HepG2 (cell line): ENCODE measurements around the gene SAPCD2. TPM values are rescaled to one million over a fixed set of nuclear protein-coding genes. Genes with fewer than 3 reads are reported as not detected.

Source experiments
- ATAC-seq: fragments of 200-7000 bp; cut with Tn5 transposase; 3 replicates; pipeline ENCODE4 v1.9.1; 2020; ENCODE audit warnings: mild to moderate bottlenecking, moderate library complexity
- BruUV-seq: library from RNA; stranded (reverse); fragments of 400-500 nt; replicated peaks from 2 replicates; lab custom pipeline; 2021; lab: Mats Ljungman, UMichigan
- CTCF ChIA-PET: fragments of 300-600 bp; formaldehyde crosslinking; extraction: SDS; loops from one replicate; lab custom pipeline; 2021; ENCODE audit warnings: low total read pairs, inconsistent platforms, low intra/inter-chr PET ratio; lab: Yijun Ruan, JAX
- POLR2A ChIA-PET: fragments of 350-600 bp; sonication (Branson Sonifier 250); formaldehyde crosslinking; loops from one replicate; lab custom pipeline; 2020; ENCODE audit warnings: antibody characterized with exemption, inconsistent platforms; lab: Yijun Ruan, JAX
- DNase-seq: peaks from one replicate; pipeline ENCODE4 v3.0.0-alpha.2; 2015; ENCODE audit warnings: low spot score
- FAIRE-seq: peaks from 3 replicates; lab custom pipeline; 2011; peaks lifted over from hg19 to GRCh38; lab: Jason Lieb, UNC
- H2AFZ ChIP-seq: one replicate; pipeline ENCODE4 v1.6.1; 2011; ENCODE audit warnings: low read length, inconsistent platforms
- H3K27ac ChIP-seq: fragments of 300-600 bp; 3 replicates; pipeline ENCODE4 v1.8.0; 2011; ENCODE audit warnings: mixed run types, mild to moderate bottlenecking, mixed read lengths, low read length, inconsistent platforms; ENCODE audit not compliant: insufficient read depth; ENCODE audit errors: extremely low read length
- H3K27me3 ChIP-seq, 2 experiments: fragments of 200-600 bp in 1 of 2; 2 replicates in 1 of 2; 3 replicates in 1 of 2; pipeline versions ENCODE4 v1.6.0 to v1.8.0; 2011; ENCODE audit warnings: low read length in 2 of 2, mild to moderate bottlenecking in 2 of 2, moderate library complexity in 2 of 2, inconsistent platforms in 1 of 2; ENCODE audit not compliant: insufficient read depth in 2 of 2, control insufficient read depth in 1 of 2
- H3K36me3 ChIP-seq, 2 experiments: fragments of 200-600 bp in 1 of 2; replicated peaks in 1 of 2; 2 replicates in 1 of 2; 3 replicates in 1 of 2; pipeline versions ENCODE4 v1.5.1 to v1.8.0; 2011; ENCODE audit warnings: low read length in 2 of 2, inconsistent platforms in 1 of 2; ENCODE audit not compliant: insufficient read depth in 2 of 2, control insufficient read depth in 1 of 2
- H3K4me1 ChIP-seq: 2 replicates; pipeline ENCODE4 v1.5.1; 2012; ENCODE audit warnings: low read length, inconsistent platforms; ENCODE audit not compliant: insufficient read depth
- H3K4me2 ChIP-seq: 2 replicates; pipeline ENCODE4 v1.6.0; 2011; ENCODE audit warnings: low read depth, low read length, inconsistent platforms
- H3K4me3 ChIP-seq, 3 experiments: fragments of 200-600 bp in 1 of 3; sonication (generic), shearing (Covaris generic) in 1 of 3; replicated peaks in 1 of 3; 2 replicates each; pipeline ENCODE4 v1.5.1; 2011 to 2016; ENCODE audit warnings: low read length in 3 of 3, inconsistent platforms in 2 of 3, low read depth in 2 of 3, mild to moderate bottlenecking in 2 of 3, control low read depth in 1 of 3, mixed read lengths in 1 of 3; ENCODE audit not compliant: insufficient read depth in 1 of 3
- H3K79me2 ChIP-seq: one replicate; pipeline ENCODE4 v1.6.1; 2011; ENCODE audit warnings: low read length, inconsistent platforms; ENCODE audit not compliant: insufficient read depth
- H3K9ac ChIP-seq: 2 replicates; pipeline ENCODE4 v1.6.0; 2011; ENCODE audit warnings: mild to moderate bottlenecking, low read depth, low read length, inconsistent platforms; ENCODE audit not compliant: insufficient read depth
- H3K9me3 ChIP-seq: 2 replicates; pipeline ENCODE4 v1.5.1; 2012; ENCODE audit warnings: mild to moderate bottlenecking, low read length
- H4K20me1 ChIP-seq: 2 replicates; pipeline ENCODE4 v1.6.0; 2011; ENCODE audit warnings: inconsistent platforms, mild to moderate bottlenecking, low read length, moderate library complexity; ENCODE audit not compliant: insufficient read depth
- ATF7-NPFF ChIP-seq: sonication (generic); formaldehyde crosslinking; IDR thresholded peaks from 2 replicates; pipeline ENCODE4 v1.8.1; 2023; ENCODE audit warnings: mild to moderate bottlenecking, low read depth, missing genetic modification reagents, moderate library complexity
- EZH2 ChIP-seq: conservative IDR thresholded peaks from 2 replicates; pipeline ENCODE4 v1.6.1; 2012; ENCODE audit warnings: mild to moderate bottlenecking, low read depth, low read length, moderate library complexity
- GPBP1L1 ChIP-seq: sonication (generic); formaldehyde crosslinking; IDR thresholded peaks from 2 replicates; pipeline ENCODE4 v1.5.0; 2020; ENCODE audit warnings: mild to moderate bottlenecking, missing genetic modification reagents
- HNRNPUL1 ChIP-seq: fragments of 200-400 bp; formaldehyde crosslinking; IDR thresholded peaks from 2 replicates; pipeline ENCODE4 v1.6.1; 2017; ENCODE audit warnings: low read depth, mild to moderate bottlenecking, low read length, moderate library complexity
- MIER2 ChIP-seq: IDR thresholded peaks from 2 replicates; pipeline ENCODE4 v1.6.1; 2016; ENCODE audit warnings: missing biosample characterization, missing genetic modification reagents
- PAWR ChIP-seq: sonication (generic); formaldehyde crosslinking; IDR thresholded peaks from 2 replicates; pipeline ENCODE4 v1.4.0; 2020; ENCODE audit warnings: missing genetic modification reagents, mild to moderate bottlenecking, borderline replicate concordance
- PHF8 ChIP-seq: sonication (generic); formaldehyde crosslinking; IDR thresholded peaks from 2 replicates; pipeline ENCODE4 v1.5.0; 2020; ENCODE audit warnings: missing genetic modification reagents
- REXO4 ChIP-seq: sonication (generic); formaldehyde crosslinking; IDR thresholded peaks from 2 replicates; pipeline ENCODE4 v1.8.0; 2022; ENCODE audit warnings: missing genetic modification reagents, mild to moderate bottlenecking, borderline replicate concordance
- RFX5 ChIP-seq: IDR thresholded peaks from 2 replicates; pipeline ENCODE4 v1.6.1; 2011; ENCODE audit warnings: low read depth, low read length, improper control_type of control experiment
- TGIF2 ChIP-seq: IDR thresholded peaks from 2 replicates; pipeline ENCODE4 v1.6.1; 2016; ENCODE audit warnings: control low read depth, missing compliant biosample characterization
- TRIM22 ChIP-seq: fragments of 450-650 bp; IDR thresholded peaks from 2 replicates; pipeline ENCODE4 v1.6.1; 2017
- ZBTB10 ChIP-seq: sonication (generic); formaldehyde crosslinking; IDR thresholded peaks from 2 replicates; pipeline ENCODE4 v1.4.0; 2020; ENCODE audit warnings: missing genetic modification reagents, borderline replicate concordance
- ZFP82 ChIP-seq: sonication (generic); formaldehyde crosslinking; IDR thresholded peaks from 2 replicates; pipeline ENCODE4 v1.5.1; 2020; ENCODE audit warnings: mild to moderate bottlenecking, missing genetic modification reagents, borderline replicate concordance
- ZNF776 ChIP-seq: sonication (generic); formaldehyde crosslinking; IDR thresholded peaks from 2 replicates; pipeline ENCODE4 v1.4.0; 2020; ENCODE audit warnings: mild to moderate bottlenecking, missing genetic modification reagents
- WGBS: methylation state at CpG from one replicate; pipeline ENCODE4 v1.1.6; 2017; ENCODE audit warnings: low lambda C conversion rate; 5-methylcytosine and 5-hydroxymethylcytosine counted together
- in situ Hi-C: cut with HindIII; loops from 2 replicates; pipeline ENCODE4 v1.10.0; 2017; ENCODE audit warnings: low pct_unique_long_range_greater_than_20kb; ENCODE audit not compliant: extremely low pct_ligation_motif_present
- intact Hi-C: fragments of 100-400 bp; cut with micrococcal nuclease; formaldehyde crosslinking; loops from one replicate; pipeline ENCODE4 v1.10.0; 2022; ENCODE audit not compliant: unreplicated experiment
- polyA plus RNA-seq, 8 experiments: library from polyadenylated mRNA; depleted of rRNA in 3 of 8; stranded (reverse) in 7 of 8; unstranded in 1 of 8; fragments of >200 nt; fragmentation: Illumina TruSeq in 4 of 8; extraction: Trizol in 4 of 8; gene quantifications; 2 replicates each; pipeline versions ENCODE4 v1.2.1 to v1.2.3, GENCODE V29; 2011 to 2016; ENCODE audit warnings: low read depth in 4 of 8, missing spikeins in 1 of 8, mixed read lengths in 1 of 8; ENCODE audit not compliant: insufficient read depth in 1 of 8
- total RNA-seq, 5 experiments: library from RNA; depleted of rRNA; stranded (reverse); fragments of >200 nt; fragmentation: Illumina TruSeq; extraction: Trizol; gene quantifications; 2 replicates each; pipeline ENCODE4 v1.2.3, GENCODE V29; 2016; ENCODE audit warnings: low read depth in 1 of 5
- TF ChIP-seq, protein P1 (sequence below): sonication (generic); formaldehyde crosslinking; IDR thresholded peaks from 2 replicates; pipeline ENCODE4 v1.5.1; 2020; ENCODE audit warnings: mild to moderate bottlenecking, moderate library complexity, missing genetic modification reagents
- TF ChIP-seq, protein P2 (sequence below): sonication (generic); formaldehyde crosslinking; IDR thresholded peaks from 2 replicates; pipeline ENCODE4 v1.5.0; 2020; ENCODE audit warnings: mild to moderate bottlenecking, missing genetic modification reagents

Gene SAPCD2
- total and polyA plus RNA-seq, 2 of the 13 experiments (the other 11 are each of a cell fraction or from before 2014, with no cell fraction given): 21.9 to 42.8 TPM

DNA sequence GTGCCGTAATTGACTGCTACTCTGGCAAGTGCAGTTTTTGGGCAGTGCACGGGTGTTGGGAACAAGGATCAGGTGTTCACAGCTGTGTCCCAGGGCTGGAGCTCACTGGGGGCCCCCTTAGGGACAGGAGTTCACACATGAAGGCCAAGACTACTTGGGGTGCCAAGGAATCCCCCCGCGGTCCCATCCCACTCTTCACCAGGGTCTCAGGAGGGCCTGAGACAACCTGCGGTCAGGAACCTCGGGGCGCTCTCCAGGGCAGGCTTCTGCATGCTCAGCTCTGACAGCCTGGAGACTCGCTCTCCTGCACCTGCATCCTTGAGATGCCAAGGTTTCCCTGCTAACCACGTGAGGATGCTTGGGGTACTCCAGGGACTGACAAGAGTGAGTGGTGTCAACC, 14.2 kb upstream of the SAPCD2 start:
- FAIRE-seq: no peak
- POLR2A ChIA-PET: interaction anchor here (0.7 to 6.4 kb wide), 6 partner anchors 8 to 193 kb away, joined by 3 to 105 read pairs (median 4); partner anchors contain the start of genes SAPCD2, TOR4A, TUBB4B and UAP1L1
- CTCF ChIA-PET: no interaction called here
- no peak overlapping the region for H3K27ac ChIP-seq
- H3K79me2 ChIP-seq: peaks cover 3% of the 10 kb centered on the region
- H4K20me1 ChIP-seq: no peaks in the 10 kb centered on the region
- BruUV-seq: no TSS peak
- in situ Hi-C loops: no loop called here
- no peaks in the 10 kb centered on the region; a peak in 1 of 5 replicates for H3K27me3 ChIP-seq
- no peak overlapping the region for H3K9ac ChIP-seq
- peaks cover 9 to 16% of the 10 kb centered on the region in 2 experiments; a peak in 4 of 5 replicates for H3K36me3 ChIP-seq
- peaks cover 53% of the 10 kb centered on the region for H3K4me1 ChIP-seq
- no peak for DNase-seq
- intact Hi-C loops: no loop called here
- no peak overlapping the region; the same call in 1 of the 2 replicates for H3K4me2 ChIP-seq
- no peak for ATAC-seq
- 74% methylated on average over 2 of the region's 9 CpGs for WGBS
- no peak overlapping the region for H2AFZ ChIP-seq
- H3K9me3 ChIP-seq: no peaks in the 10 kb centered on the region
- no peak overlapping the region for H3K4me3 ChIP-seq
- TF ChIP-seq, protein P1, sequence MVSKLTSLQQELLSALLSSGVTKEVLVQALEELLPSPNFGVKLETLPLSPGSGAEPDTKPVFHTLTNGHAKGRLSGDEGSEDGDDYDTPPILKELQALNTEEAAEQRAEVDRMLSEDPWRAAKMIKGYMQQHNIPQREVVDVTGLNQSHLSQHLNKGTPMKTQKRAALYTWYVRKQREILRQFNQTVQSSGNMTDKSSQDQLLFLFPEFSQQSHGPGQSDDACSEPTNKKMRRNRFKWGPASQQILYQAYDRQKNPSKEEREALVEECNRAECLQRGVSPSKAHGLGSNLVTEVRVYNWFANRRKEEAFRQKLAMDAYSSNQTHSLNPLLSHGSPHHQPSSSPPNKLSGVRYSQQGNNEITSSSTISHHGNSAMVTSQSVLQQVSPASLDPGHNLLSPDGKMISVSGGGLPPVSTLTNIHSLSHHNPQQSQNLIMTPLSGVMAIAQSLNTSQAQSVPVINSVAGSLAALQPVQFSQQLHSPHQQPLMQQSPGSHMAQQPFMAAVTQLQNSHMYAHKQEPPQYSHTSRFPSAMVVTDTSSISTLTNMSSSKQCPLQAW (CRISPR knock-in tag): no peak
- no peak for TF ChIP-seq REXO4 (CRISPR knock-in tag)
- no peak for TF ChIP-seq TRIM22
- TF ChIP-seq RFX5: no peak
- no peak for TF ChIP-seq TGIF2 (CRISPR knock-in tag)
- TF ChIP-seq ATF7-NPFF: no peak
- no peak for TF ChIP-seq ZFP82 (CRISPR knock-in tag)
- no peak for TF ChIP-seq ZBTB10 (CRISPR knock-in tag)
- TF ChIP-seq EZH2: no peak
- no peak for TF ChIP-seq GPBP1L1 (CRISPR knock-in tag)
- TF ChIP-seq HNRNPUL1: no peak
- TF ChIP-seq PAWR (CRISPR knock-in tag): no peak
- no peak for TF ChIP-seq MIER2 (CRISPR knock-in tag)
- TF ChIP-seq, protein P2, sequence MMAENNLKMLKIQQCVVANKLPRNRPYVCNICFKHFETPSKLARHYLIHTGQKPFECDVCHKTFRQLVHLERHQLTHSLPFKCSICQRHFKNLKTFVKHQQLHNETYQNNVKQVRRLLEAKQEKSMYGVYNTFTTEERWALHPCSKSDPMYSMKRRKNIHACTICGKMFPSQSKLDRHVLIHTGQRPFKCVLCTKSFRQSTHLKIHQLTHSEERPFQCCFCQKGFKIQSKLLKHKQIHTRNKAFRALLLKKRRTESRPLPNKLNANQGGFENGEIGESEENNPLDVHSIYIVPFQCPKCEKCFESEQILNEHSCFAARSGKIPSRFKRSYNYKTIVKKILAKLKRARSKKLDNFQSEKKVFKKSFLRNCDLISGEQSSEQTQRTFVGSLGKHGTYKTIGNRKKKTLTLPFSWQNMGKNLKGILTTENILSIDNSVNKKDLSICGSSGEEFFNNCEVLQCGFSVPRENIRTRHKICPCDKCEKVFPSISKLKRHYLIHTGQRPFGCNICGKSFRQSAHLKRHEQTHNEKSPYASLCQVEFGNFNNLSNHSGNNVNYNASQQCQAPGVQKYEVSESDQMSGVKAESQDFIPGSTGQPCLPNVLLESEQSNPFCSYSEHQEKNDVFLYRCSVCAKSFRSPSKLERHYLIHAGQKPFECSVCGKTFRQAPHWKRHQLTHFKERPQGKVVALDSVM: no peak
- TF ChIP-seq ZNF776 (CRISPR knock-in tag): no peak
- TF ChIP-seq PHF8 (CRISPR knock-in tag): no peak
